Measurements from ENCODE around the gene UCK1.

UCK1 gene

GRCh38 chr9:131530920-131531832 lies at the start of gene UCK1:
Gene UCK1, minus strand, starts transcription at chr9:131531263. Its CDS starts 89 bp downstream, at chr9:131531174.
- peak; percentile 65 for DNase-seq

GRCh38 chr9:131580358-131580757 lies 49.3 kb upstream of the UCK1 start:
- no peak for DNase-seq

GRCh38 chr9:131579789-131580211 lies 48.7 kb upstream of the UCK1 start:
- DNase-seq, result no peak

GRCh38 chr9:131578731-131579504 lies 47.9 kb upstream of the UCK1 start:
- no peak for DNase-seq

- no peak for DNase-seq
These were observed 47.0 kb upstream of the UCK1 start for GRCh38 chr9:131578021-131578420.

- DNase-seq, result no peak
These were observed 46.2 kb upstream of the UCK1 start for GRCh38 chr9:131577005-131578000.

- DNase-seq, result no peak
These were observed 45.1 kb upstream of the UCK1 start for GRCh38 chr9:131575946-131576853.

- DNase-seq, result no peak
These were observed 43.9 kb upstream of the UCK1 start for GRCh38 chr9:131574730-131575640.

- DNase-seq, result no peak
These were observed 36.8 kb upstream of the UCK1 start for GRCh38 chr9:131567910-131568309.

GRCh38 chr9:131566158-131566557 lies 35.1 kb upstream of the UCK1 start:
- DNase-seq, result no peak

- no peak for DNase-seq
These were observed 34.3 kb upstream of the UCK1 start for GRCh38 chr9:131565369-131565768.

GRCh38 chr9:131562032-131562959 lies 31.2 kb upstream of the UCK1 start:
- no peak for DNase-seq

- no peak for DNase-seq
These were observed 28.4 kb upstream of the UCK1 start for GRCh38 chr9:131559421-131560000.

- DNase-seq, result no peak
These were observed 26.9 kb upstream of the UCK1 start for GRCh38 chr9:131557855-131558548.

- no peak for DNase-seq
These were observed 25.0 kb upstream of the UCK1 start for GRCh38 chr9:131555841-131556673.

GRCh38 chr9:131554843-131555351 lies 23.8 kb upstream of the UCK1 start:
- DNase-seq, result no peak
